ENCODE results near the gene DET1.
"Not testable (repeated sequence)": the region's sequence is repeated elsewhere in the genome, so short reads cannot be mapped to it uniquely, and the experiment has no call there.

DET1 gene

DNA sequence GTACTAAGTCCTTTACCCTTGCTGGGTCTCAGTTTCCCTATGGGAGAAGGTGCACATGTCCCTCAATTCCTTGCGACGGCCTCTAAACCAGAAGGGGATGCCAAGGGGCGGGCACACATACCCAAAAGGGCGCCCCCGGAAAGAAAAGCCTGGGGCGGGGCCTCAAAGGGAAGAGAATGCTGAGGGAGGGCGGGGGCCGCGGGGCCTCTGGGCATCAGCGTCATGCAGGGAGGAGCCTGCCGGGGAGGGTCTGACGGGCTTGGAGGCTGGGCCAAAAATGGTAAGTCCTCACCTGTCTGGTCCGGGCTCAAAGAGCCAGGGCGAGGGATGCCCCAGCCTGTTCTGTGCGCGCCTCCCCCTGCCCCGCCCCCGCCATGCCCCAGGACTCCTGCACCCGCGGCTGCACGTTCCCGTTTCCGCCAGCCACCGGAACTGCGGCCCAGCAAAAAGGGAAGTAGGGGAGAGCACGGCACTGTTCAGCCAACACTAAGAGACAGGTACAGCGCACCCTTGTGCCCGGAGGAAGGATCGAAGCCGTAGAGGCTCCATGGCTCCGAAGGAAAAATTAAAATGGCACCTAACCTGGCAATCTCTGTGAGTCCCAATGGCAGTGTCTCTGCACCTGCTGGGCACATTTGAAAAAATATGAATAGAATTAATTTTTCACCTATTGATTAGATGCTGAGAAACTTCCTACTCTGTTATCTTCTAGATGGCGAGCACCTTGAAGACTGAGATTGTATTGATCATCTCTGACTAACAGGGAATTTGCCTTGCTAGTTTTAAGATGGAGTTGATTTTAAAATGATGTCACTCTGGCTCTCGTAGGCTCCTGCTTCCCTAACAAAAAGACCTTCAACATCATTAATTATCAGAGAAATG, at the start of gene DET1:
DET1 (minus strand) TSS at position 434 of the 882 bp plus-strand sequence. CDS start 14,976 bp downstream, outside the sequence.
- peak; percentile 68 for DNase-seq

DNA sequence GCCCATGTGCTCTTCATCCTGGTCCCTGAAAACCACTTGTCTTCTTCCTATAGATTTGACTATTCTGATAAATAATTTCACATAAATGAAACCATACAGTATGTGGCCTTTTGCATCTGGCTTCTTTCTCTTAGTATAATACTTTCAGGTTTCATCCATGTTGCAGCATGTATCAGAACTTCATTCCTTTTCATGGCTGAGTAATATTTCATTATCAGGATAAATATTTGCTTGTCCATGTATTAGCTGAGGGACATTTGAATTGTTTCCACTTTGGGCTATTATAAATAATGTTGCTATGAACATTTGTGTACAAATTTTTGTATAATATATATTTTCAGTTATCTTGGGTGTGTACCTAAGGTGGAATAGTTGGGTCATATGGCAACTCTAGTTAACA, 44.9 kb upstream of the DET1 start:
- no peak for DNase-seq

GRCh38 chr15:88590759-88591158, 44.3 kb upstream of the DET1 start:
- no peak for DNase-seq

DNA sequence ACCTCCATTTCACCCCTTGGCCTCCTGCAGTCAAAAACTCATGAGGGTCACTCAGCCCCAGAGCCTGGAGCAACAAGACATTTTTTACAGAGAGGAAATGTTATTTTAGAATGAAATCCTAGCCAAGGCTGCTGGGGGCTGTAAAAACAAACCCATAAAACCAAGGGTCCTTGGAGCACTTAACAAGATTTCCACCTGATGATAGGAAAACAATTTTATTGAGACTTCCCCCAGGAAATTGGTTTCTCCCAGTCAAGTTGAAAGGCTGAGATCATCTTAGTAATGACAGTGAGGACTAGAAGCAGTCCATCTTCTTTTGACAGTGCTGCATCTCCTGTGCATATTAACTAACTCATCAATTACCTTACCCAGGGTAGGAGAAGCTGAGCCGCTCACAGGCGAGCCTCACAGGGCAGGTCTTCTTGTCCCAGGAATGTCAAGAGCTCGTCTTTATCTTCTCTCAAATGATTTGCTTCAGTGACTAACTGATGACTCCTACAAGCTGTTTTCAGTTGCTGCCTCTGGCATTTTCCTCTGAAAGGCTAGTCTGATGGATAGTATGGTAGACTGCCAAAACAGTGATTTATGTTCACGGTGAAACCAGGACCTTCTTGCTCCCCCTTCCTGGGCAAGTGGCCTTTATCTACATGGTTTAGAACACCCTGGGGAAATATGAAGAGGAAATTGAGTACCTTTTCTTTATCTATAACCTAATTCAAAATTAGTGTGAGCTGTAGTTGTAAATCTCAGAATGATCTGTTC, 40.1 kb upstream of the DET1 start:
- DNase-seq = no peak

DNA sequence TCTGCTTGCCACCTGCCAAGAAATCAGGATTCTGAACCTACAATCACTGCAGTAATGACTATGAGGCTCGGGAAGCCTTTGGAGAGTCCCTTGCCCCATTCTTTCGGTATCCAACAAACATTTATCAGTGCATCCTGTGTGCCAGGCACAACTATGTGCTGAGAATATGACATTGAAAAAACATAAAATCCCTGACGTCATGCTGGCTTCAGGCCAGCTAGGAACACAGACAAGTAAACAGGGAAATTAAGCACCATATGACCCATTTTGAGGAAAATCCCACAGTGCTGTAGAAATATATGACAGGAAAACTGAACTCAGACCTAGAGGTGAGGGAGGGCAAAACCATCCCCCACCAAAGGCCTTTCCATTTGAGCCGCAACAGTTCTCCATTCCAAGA, 34.1 kb upstream of the DET1 start:
- no peak for DNase-seq

DNA sequence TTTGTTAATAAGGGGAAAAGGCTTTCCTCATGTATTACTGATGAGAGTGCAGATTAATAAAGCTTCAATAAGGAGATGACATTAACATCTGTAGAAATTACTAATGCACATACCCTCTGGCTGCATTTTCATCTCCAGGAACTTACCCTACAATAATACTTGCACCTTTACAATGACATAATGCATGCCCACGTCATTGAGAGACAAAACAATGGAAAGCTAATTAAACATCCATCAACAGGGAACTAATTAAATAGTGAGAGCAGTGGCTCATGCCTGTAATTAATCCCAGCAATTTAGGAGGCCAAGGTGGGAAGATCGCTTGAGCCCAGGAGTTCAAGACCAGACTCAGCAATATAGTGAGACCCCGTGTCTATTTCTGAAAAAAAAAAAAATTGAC, 32.8 kb upstream of the DET1 start:
- DNase-seq = no peak

- DNase-seq = no peak
These were observed 28.2 kb upstream of the DET1 start for GRCh38 chr15:88574655-88575054.

GRCh38 chr15:88574077-88574476, 27.6 kb upstream of the DET1 start:
- DNase-seq = no peak

DNA sequence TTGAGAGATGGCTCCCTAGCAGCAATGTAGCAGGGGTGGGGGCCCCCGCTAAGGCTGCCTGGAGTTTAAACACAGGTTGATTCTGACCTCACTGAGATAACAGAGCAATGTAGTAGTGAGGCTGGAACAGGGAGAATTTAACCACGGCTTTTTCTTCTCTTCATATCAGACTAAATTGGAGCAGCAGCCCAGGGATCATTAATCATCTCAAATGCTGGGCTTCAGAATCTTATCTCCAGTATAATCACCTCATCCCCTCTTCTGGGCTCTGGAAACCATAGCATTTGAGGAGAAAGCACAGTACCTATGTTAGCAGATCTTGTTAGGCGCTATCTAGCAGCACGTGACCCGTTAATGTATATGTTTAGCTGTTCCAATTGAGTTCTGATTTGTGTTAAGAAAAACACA, 25.4 kb upstream of the DET1 start:
- no peak for DNase-seq

GRCh38 chr15:88571153-88571851, 24.8 kb upstream of the DET1 start:
- DNase-seq = no peak

DNA sequence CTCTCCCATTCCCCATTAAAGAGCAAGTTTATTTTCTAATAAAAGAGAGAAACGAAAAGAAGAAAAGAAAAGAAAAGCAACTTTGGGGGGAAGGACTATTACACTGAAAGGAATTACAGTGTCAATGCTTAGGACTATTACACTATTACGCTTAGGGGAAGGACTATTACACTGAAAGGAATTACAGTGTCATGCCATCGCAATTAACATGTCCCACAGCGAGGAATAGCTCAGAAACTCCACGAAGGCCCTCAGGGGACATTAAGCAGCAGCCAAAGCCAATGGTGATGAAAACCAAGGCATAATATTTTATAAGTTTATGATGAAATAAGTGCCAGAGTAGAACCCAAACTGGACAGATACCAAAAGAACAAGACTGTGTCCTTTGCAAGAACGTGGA, 22.1 kb upstream of the DET1 start:
- no peak for DNase-seq

DNA sequence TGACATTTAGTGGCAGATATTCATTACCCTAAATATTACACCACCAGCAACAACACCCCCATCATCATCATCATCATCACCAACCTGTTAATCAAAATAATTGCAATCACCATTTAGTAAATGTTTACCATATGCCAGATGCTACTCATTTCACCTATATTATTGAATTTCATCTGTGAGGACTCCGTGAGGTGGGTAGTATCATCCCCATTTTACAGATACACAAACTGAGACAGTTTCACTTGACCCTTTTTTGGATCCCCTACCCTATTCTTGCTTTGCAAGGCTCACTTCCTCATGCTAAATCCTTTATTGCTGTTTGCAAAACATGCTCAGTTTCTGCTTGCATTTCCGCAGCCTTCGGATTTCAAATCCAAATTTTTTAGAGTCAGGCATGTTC, 18.3 kb upstream of the DET1 start:
- DNase-seq = no peak

DNA sequence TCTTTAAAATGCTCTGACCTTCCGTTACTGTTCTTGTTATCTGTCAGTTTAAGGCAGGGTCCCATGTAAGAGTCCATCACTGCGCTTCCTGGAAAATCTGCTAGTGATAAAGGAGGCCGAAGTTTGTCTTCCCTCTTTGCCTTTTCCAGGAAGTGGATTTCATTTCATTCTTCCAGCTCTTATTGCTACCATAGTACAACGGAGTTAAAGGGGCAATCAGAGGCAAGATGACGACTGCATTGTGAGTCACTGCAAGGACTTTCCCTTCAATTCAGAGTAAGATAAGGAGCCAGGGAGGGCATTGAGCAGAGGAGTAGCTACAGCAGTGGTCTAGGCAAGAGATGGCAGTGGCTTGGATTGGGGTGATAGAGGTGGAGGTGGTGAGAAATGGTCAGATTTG, 17.2 kb upstream of the DET1 start:
- DNase-seq = no peak

DNA sequence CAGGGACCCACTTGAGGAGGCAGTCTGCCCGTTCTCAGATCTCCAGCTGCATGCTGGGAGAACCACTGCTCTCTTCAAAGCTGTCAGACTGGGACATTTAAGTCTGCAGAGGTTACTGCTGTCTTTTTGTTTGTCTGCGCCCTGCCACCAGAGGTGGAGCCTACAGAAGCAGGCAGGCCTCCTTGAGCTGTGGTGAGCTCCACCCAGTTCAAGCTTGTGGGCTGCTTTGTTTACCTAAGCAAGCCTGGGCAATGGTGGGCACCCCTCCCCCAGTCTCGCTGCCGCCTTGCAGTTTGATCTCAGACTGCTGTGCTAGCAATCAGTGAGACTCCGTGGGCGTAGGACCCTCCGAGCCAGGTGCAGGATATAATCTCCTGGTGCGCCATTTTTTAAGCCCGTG, 13.1 kb upstream of the DET1 start:
- DNase-seq = not testable (repeated sequence)

DNA sequence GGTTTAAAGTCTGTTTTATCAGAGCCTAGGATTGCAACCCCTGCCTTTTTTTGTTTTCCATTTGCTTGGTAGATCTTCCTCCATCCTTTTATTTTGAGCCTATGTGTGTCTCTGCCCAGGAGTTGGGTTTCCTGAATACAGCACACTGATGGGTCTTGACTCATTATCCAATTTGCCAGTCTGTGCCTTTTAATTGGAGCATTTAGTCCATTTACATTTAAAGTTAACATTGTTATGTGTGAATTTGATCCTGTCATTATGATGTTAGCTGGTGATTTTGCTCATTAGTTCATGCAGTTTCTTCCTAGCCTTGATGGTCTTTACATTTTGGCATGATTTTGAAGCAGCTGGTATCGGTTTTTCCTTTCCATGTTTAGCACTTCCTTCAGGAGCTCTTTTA, 11.5 kb upstream of the DET1 start:
- not testable (repeated sequence) for DNase-seq

- not testable (repeated sequence) for DNase-seq
These were observed 1.5 kb upstream of the DET1 start for GRCh38 chr15:88548009-88548408.

GRCh38 chr15:88545578-88546247, 768 bp downstream of the DET1 start:
- not testable (repeated sequence) for DNase-seq

DNA sequence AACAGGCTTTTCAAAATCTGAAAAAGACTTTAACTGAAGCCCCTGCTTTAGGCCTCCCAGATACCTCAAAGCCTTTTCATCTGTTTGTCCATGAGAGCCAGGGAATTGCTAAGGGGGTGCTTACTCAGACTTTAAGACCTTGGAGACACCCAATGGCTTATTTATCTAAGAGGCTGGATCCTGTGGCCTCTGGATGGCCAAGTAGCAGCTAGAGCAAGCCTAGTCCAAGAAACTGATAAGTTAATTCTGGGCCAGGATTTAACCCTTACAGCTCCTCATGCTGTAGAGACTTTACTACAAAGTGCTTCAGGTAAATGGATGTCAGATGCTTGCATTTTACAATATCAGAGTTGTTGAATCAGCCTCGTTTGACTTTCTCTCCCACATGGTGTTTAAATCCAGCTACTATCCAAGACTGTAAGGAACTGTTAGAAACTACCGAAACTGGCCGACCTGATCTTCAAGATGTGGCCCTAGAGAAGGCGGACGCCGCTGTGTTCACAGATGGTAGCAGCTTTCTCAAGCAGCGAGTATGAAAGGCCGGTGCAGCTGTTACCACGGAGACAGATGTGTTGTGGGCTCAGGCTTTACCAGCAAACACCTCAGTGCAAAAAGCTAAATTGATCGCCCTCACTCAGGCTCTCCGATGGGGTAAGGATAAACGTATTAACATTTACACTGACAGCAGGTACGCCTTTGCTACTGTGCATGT, 3.3 kb downstream of the DET1 start:
- DNase-seq = no peak

DNA sequence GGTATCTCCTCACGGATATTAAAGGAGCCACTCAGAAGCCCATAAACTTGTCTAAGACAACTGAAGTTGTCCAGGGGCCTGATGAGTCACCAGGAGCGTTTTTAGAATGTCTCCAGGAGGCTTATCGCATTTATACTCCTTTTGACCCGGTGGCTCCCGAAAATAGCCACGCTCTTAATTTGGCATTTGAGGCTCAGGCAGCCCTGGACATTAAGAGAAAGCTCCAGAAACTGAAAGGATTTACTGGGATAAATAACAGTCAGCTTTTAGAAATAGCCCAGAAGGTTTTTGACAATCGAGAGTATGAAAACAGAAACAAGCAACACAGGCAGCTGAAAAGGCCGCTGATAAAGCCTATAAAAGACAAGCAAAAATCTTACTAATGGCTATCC, 4.1 kb downstream of the DET1 start:
- DNase-seq = no peak

DNA sequence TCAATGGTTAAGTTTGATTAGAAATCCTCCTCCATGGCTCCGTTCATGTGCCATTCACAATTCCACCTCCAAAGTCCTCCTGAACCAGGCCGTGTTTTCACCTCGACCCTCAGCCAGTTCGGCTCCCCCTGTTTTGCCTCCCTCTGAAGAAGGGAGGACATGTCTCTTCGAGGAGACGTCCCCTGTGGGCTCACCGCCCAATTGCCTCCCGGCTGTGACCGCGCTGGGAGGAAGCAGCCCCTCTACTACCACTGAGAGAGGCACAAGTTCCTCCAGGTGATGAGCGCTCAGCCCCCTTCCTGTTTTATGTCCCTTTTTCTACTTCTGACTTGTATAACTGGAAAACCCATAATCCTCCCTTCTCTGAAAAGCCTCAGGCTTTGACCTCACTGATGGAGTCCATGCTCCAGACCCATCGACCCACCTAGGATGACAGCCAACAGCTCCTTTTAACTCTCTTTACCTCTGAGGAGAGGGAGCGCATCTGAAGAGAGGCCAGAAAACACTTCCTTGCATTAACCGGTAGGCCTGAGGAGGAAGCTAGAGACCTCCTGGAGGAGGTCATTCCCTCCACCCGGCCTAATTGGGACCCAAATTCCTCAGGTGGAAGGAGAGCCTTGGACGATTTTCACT, 4.7 kb downstream of the DET1 start:
- DNase-seq = no peak

DNA sequence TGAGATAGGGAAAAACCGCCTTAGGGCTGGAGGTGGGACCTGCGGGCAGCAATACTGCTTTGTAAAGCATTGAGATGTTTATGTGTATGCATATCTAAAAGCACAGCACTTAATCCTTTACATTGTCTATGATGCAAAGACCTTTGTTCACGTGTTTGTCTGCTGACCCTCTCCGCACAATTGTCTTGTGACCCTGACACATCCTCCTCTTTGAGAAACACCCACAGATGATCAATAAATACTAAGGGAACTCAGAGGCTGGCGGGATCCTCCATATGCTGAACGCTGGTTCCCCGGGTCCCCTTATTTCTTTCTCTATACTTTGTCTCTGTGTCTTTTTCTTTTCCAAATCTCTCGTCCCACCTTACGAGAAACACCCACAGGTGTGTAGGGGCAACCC, 5.4 kb downstream of the DET1 start:
- not testable (repeated sequence) for DNase-seq

DNA sequence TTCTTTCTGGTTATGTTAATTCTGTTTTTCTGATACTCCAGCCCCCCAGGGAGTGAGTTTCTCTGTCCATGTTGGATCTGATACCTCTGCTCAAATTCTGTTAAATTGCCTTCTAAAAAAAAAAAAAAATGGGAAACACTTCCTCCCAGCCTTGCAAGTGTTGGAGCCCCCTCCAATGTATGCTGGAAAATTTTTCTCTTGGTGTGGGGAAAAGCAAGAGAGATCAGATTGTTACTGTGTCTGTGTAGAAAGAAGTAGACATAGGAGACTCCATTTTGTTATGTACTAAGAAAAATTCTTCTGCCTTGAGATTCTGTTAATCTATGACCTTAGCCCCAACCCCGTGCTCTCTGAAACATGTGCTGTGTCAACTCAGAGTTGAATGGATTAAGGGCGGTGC, 6.1 kb downstream of the DET1 start:
- DNase-seq = not testable (repeated sequence)
